Testis (tissue), 2 donors: Measurements from ENCODE around the gene ELFN2.

ENCODE experiments used
- CTCF ChIP-seq, 3 experiments: fragments of 450-650 bp in 2 of 3; fragments of 200-600 bp in 1 of 3; sonication (generic) in 1 of 3; IDR thresholded peaks; one replicate each; pipeline ENCODE4 v1.5.1; 2016 to 2019; ENCODE audit warnings: antibody characterized with exemption in 3 of 3, mild to moderate bottlenecking in 2 of 3, moderate library complexity in 1 of 3
- POLR2A ChIP-seq: fragments of 450-650 bp; IDR thresholded peaks from one replicate; pipeline ENCODE4 v1.6.1; 2017; ENCODE audit warnings: antibody characterized with exemption, mild to moderate bottlenecking, moderate library complexity

GRCh38 chr22:37377927-37378326 lies 49.4 kb downstream of the ELFN2 start:
- TF ChIP-seq CTCF (IDR thresholded peaks at IDR 0.05) (no peak), POLR2A (no peak)
